ENCODE results near the gene GAL. TPM values are rescaled to one million over a fixed set of nuclear protein-coding genes. Genes with fewer than 3 reads are reported as not detected.

GAL gene
- total RNA-seq, 1 experiment from 2014 or later: 226 TPM

DNA sequence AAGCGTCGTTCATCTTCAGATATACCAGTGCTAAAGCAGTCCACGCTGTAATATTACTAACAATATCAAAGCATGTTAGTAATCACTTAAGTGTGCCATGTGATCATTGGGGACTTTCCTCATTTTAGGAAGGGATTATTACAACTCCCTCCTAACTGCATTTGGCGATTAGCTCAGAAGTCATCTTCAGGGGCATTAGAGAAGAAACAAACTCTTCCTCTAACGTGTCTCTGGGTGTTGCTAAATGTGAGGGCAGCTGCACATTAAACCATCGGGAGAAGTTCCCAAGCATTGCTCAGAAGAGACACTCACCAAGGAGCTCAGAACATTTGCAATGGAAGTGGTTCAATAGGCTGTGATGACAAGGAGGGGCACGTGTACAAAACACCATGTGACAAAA is 49.8 kb downstream of the GAL start:
- no peaks in the 10 kb centered on the region for H3K27me3 ChIP-seq (ENCODE audit: control insufficient read depth, insufficient read depth, low read length)
- DNase-seq: no peak

DNA sequence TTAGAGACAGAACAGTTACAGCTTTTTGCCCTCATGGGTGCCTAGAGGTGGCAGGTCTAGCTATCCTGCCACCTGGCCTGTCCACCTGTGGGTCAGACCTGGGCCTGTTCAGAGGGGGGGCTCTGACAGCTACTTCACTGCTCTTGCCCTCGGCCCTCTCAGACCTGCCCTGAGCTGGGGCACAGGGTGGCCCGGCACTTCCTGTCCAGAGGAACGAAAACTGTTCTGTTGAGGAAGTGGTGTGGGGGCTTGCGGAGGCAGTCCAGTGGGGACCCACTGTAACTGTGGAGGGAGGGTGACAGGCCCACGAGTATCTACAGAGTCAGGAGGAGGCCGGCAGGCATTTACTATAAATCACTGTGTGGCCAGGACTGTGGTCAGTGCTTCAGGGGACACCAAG is 50.8 kb downstream of the GAL start:
- Histone ChIP-seq H3K27me3 (ENCODE audit: control insufficient read depth, insufficient read depth, low read length) (no peaks in the 10 kb centered on the region), H3K36me3 (replicated peaks; ENCODE audit: control insufficient read depth, insufficient read depth, low read length) (peaks cover 13% of the 10 kb centered on the region), H3K4me3 (ENCODE audit: insufficient read depth, low read depth, low read length) (no peak overlapping the region)
- no peak for DNase-seq

More for the DNA sequence above, 49.8 kb downstream of the GAL start:
- Histone ChIP-seq H3K4me3 (ENCODE audit: insufficient read depth, low read depth, low read length) (no peak overlapping the region), H3K36me3 (replicated peaks; ENCODE audit: control insufficient read depth, insufficient read depth, low read length) (peaks cover 13% of the 10 kb centered on the region)

DNA sequence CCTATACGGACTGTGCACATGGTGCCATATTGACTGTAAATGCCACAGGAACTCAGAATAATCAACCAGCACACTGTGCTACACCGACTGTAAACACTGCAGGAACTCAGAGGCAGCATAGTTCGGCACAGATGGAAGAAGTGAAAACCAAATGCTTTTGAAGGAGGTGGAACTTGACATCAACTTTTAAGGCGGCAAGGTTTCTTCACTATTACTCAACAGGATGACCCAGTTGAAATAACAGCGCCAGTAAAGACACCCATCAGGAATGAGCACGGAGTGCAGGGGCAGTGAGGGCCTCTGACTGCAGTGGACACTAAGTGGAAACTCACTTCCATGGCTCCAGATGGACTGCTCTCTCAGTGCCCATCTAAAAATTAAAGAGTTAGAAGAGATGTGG is 51.3 kb downstream of the GAL start:
- no peaks in the 10 kb centered on the region for H3K27me3 ChIP-seq (ENCODE audit: control insufficient read depth, insufficient read depth, low read length)
- no peak for DNase-seq
- H3K36me3 ChIP-seq (replicated peaks; ENCODE audit: control insufficient read depth, insufficient read depth, low read length): peaks cover 13% of the 10 kb centered on the region
- no peak overlapping the region for H3K4me3 ChIP-seq (ENCODE audit: insufficient read depth, low read depth, low read length)

Other genes starting within 250 kb of the GAL start
- gene PPP6R3, start 223.8 kb upstream of the GAL start, total RNA-seq (2014; rRNA removed; shearing (Covaris generic)): 133 and 142 TPM in 2 replicates
- 63.7 and 91.0 TPM in 2 replicates for gene TESMIN, start 67.0 kb downstream of the GAL start, total RNA-seq (2014; rRNA removed; shearing (Covaris generic))
- 50.0 and 59.0 TPM in 2 replicates for gene CPT1A, start 157.4 kb downstream of the GAL start, total RNA-seq (2014; rRNA removed; shearing (Covaris generic))
- 70.0 and 108 TPM in 2 replicates for gene MRPL21, start 219.3 kb downstream of the GAL start, total RNA-seq (2014; rRNA removed; shearing (Covaris generic))
- gene IGHMBP2, start 219.3 kb downstream of the GAL start, total RNA-seq (2014; rRNA removed; shearing (Covaris generic)): 19.1 and 22.8 TPM in 2 replicates